Memory B cell (primary cell): ENCODE data around the gene ANXA1.
"Not testable (repeated sequence)": the region's sequence is repeated elsewhere in the genome, so short reads cannot be mapped to it uniquely, and the experiment has no call there.

Experiments
- ATAC-seq: fragments of 150-1000 bp; cut with Tn5 transposase; 2 replicates; pipeline ENCODE4 v1.10.0; 2021; ENCODE audit warnings: low read depth, mild to moderate bottlenecking, moderate library complexity
- DNase-seq, 2 donors: peaks; one replicate each; pipeline ENCODE4 v3.0.0; 2022; ENCODE audit warnings: low spot score in 2 of 2
- H3K27ac Mint-ChIP-seq: one replicate; pipeline ENCODE4 v1.8.0; 2022; ENCODE audit warnings: mild to moderate bottlenecking, moderate library complexity, mixed read lengths
- H3K27me3 Mint-ChIP-seq: one replicate; pipeline ENCODE4 v1.8.0; 2022; ENCODE audit warnings: mixed read lengths
- H3K36me3 Mint-ChIP-seq: one replicate; pipeline ENCODE4 v1.8.0; 2022; ENCODE audit warnings: mild to moderate bottlenecking, mixed read lengths
- H3K4me1 Mint-ChIP-seq: one replicate; pipeline ENCODE4 v1.8.0; 2022; ENCODE audit warnings: mixed read lengths
- H3K4me3 Mint-ChIP-seq: one replicate; pipeline ENCODE4 v1.8.0; 2022; ENCODE audit warnings: mild to moderate bottlenecking, moderate library complexity, mixed read lengths
- H3K9me3 Mint-ChIP-seq: one replicate; pipeline ENCODE4 v1.8.0; 2022; ENCODE audit warnings: mixed read lengths

Gene ANXA1, protein sequence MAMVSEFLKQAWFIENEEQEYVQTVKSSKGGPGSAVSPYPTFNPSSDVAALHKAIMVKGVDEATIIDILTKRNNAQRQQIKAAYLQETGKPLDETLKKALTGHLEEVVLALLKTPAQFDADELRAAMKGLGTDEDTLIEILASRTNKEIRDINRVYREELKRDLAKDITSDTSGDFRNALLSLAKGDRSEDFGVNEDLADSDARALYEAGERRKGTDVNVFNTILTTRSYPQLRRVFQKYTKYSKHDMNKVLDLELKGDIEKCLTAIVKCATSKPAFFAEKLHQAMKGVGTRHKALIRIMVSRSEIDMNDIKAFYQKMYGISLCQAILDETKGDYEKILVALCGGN

DNA sequence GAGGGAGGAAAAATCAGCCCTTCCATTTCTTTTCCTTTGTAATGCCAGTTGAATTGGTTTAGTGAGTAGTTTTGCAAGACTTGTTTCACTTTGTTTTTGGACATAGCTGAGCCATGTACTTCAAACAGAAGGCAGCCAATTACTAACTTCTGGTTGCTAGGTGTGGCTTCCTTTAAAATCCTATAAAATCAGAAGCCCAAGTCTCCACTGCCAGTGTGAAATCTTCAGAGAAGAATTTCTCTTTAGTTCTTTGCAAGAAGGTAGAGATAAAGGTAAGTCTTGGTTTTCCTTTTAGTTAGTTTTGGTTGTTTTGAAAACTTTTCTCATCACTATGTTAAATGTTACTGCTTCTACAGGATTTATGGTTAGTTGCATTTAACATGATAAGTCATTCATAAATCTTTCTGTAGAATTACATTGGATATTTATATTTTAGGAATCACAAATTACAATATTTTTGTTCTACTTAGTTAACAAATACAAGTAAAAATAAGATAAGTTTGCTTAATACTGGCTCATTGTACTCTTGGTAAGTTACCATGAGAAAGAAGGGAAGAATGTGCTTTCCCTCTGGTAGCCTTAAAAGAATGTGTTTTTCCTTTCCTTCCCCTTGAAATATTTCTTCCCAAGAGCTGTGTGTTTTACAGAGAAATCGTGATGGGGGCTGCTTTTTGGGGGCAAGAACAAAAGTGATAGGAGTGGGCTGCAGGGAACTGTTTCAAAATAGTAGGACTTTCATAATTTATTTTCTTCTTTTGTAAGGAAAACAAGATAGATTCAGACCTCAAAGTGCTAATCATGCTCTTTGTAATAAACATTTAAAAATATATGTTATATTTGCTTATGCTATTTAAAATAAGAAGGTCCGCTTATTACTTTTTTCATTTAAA is at the start of gene ANXA1:
Gene ANXA1, plus strand, starts transcription at position 213 of the 890 bp plus-strand sequence. CDS start 6,671 bp downstream, outside the sequence.
- Mint-ChIP-seq H3K27ac (no peak within 1 kb of the TSS), H3K27me3 (peaks cover 2% of the 10 kb centered on the region), H3K36me3 (no peaks in the 10 kb centered on the region), H3K9me3 (peaks cover 1% of the 10 kb centered on the region), H3K4me3 (no peak within 1 kb of the TSS), H3K4me1 (peaks cover 5% of the 10 kb centered on the region)
- DNase-seq: no peak
- no peak for ATAC-seq

DNA sequence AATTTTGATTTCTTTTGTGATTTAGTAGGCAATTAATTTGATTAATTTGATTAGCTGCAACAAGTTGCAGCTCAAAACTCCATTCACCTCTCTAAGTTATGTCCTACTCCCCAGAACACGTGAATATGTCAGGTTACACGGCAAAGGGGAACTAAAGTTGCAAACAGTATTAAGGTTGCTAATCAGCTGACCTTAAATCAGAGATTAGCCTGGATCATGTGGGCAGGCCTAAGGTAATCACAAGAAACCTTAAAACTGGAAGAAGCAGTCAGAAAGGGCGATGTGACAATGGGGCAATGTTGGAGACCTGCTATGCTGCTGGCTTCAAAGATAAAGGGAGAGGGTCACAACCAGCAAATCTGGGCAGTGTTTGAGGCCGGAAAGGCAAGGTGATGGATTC is 47.3 kb upstream of the ANXA1 start:
- Mint-ChIP-seq H3K4me1 (no peaks in the 10 kb centered on the region), H3K27ac (no peak overlapping the region), H3K4me3 (no peak overlapping the region), H3K27me3 (peaks cover 5% of the 10 kb centered on the region), H3K36me3 (no peaks in the 10 kb centered on the region), H3K9me3 (peaks cover 2% of the 10 kb centered on the region)
- ATAC-seq (no peak), DNase-seq (no peak)

DNA sequence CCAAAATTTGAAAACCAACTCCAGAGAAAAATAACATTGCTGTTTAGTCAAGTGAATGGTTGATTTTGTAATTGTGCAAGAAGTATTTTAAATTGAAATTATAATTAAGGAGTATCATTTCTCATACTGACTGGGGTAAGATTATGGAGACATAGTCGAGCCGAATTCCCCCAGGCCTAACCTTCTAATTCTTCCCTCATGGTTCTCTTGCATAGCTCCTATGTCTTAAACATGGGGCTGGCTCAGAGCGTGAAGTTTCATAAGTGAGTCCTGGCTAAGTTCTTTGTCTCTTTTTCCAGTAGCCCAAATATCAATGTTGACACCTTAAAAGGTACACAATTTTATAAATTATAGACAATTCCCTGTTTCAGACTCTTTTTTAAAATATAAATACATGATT is 46.7 kb upstream of the ANXA1 start:
- no peaks in the 10 kb centered on the region for H3K36me3 Mint-ChIP-seq
- no peak for DNase-seq
- H3K27ac Mint-ChIP-seq: no peak overlapping the region
- peaks cover 5% of the 10 kb centered on the region for H3K27me3 Mint-ChIP-seq
- no peak overlapping the region for H3K4me3 Mint-ChIP-seq
- peaks cover 2% of the 10 kb centered on the region for H3K9me3 Mint-ChIP-seq
- no peaks in the 10 kb centered on the region for H3K4me1 Mint-ChIP-seq
- no peak for ATAC-seq

DNA sequence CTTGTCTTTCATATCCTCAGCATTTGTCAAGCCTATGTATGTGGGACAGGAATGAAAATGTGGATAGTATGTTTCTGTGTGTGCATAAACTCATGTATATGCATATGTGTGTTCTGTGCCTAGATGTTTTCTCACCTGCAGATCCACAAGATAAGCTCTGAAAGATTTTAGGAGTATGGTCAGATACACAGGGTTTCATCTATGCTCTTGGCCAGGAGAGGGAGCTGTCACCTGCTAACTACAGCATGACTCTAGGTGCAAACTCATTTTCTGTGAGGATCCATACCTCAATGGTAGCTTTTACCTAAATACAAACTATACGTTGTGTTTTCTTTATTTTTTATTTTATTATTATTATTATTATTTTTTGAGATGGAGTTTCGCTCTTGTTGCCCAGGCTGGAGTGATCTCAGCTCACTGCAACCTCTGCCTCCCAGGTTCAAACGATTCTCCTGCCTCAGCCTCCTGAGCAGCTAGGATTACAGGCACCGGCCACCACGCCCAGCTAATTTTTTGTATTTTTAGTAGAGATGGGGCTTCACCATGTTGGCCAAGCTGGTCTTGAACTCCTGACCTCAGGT is 44.1 kb upstream of the ANXA1 start:
- H3K27ac Mint-ChIP-seq, H3K4me1 Mint-ChIP-seq, H3K36me3 Mint-ChIP-seq, H3K27me3 Mint-ChIP-seq, H3K9me3 Mint-ChIP-seq, H3K4me3 Mint-ChIP-seq: not testable (repeated sequence)
- peak; percentile 31 for ATAC-seq
- DNase-seq: peak in 1 of 2 donors; percentile 11

DNA sequence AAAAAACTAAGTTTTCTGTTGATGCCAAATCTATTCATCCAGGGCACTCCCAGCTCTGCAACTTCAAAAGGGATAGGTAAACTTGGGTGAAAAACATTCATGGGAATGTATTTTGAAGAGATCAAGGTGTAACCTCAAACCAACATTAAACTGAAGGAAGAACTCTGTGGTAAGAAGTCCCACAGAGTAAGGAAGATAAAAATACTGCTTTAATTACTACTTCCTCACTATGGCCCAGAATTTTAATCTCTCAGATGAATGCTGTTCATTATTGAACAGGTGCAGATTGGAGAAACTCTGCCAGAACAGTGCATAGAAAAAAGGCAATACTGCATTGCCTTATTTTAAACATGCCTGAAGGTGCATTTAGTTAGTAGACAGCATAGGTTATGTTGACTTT is 37.6 kb upstream of the ANXA1 start:
- Mint-ChIP-seq H3K4me3 (no peak overlapping the region), H3K27me3 (no peaks in the 10 kb centered on the region), H3K9me3 (no peaks in the 10 kb centered on the region), H3K27ac (no peak overlapping the region), H3K36me3 (no peaks in the 10 kb centered on the region), H3K4me1 (no peaks in the 10 kb centered on the region)
- ATAC-seq (no peak), DNase-seq (no peak)

DNA sequence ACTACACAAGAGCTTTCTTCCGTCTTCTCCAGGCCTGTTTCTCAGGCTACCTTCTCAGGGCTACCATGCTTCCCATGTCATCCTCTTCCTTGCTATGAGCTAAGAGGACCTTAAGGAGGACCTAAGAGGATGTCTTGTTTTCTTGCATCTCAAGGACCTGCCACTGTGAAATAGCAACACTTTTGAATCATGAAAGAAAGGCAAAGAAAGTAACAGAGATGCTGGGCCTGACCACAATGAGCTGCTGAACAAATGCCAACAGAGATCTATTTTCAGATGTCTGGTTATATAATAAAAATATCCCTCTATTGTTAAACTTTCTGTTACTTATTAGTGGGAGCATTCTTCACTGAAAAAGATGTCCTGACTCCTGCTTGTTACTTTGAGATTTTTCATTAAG is 36.7 kb upstream of the ANXA1 start:
- no peaks in the 10 kb centered on the region for H3K9me3 Mint-ChIP-seq
- H3K27ac Mint-ChIP-seq: no peak overlapping the region
- no peak overlapping the region for H3K4me3 Mint-ChIP-seq
- H3K36me3 Mint-ChIP-seq: no peaks in the 10 kb centered on the region
- no peak for DNase-seq
- H3K27me3 Mint-ChIP-seq: peaks cover 1% of the 10 kb centered on the region
- H3K4me1 Mint-ChIP-seq: no peaks in the 10 kb centered on the region
- ATAC-seq: no peak

DNA sequence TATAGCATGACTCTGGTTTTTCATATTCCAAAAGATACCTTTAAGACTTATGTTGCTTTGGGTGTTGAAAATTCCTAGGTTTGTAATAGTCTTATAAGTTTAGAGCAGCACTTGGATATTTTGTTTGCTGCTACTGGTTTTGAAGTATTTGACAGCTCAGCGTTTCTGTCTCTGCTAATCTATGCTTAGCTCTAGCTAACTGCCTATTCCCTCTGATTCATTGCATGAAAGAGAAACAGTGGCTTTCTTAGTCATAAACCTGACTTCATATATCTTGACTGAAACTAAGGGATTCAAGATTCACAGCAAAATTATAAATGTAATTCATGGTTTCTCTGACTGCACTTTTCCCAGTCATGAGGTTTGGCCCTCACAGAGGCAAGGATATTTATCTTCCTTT is 35.6 kb upstream of the ANXA1 start:
- Mint-ChIP-seq H3K9me3 (no peaks in the 10 kb centered on the region), H3K36me3 (no peaks in the 10 kb centered on the region), H3K4me1 (no peaks in the 10 kb centered on the region), H3K4me3 (no peak overlapping the region), H3K27me3 (peaks cover 3% of the 10 kb centered on the region), H3K27ac (no peak overlapping the region)
- no peak for DNase-seq
- ATAC-seq: no peak

GRCh38 chr9:73116880-73117279 is 34.8 kb upstream of the ANXA1 start:
- H3K27me3 Mint-ChIP-seq: peaks cover 3% of the 10 kb centered on the region
- no peaks in the 10 kb centered on the region for H3K4me1 Mint-ChIP-seq
- no peak overlapping the region for H3K4me3 Mint-ChIP-seq
- DNase-seq (no peak), ATAC-seq (no peak)
- no peaks in the 10 kb centered on the region for H3K9me3 Mint-ChIP-seq
- H3K36me3 Mint-ChIP-seq: no peaks in the 10 kb centered on the region
- H3K27ac Mint-ChIP-seq: no peak overlapping the region

DNA sequence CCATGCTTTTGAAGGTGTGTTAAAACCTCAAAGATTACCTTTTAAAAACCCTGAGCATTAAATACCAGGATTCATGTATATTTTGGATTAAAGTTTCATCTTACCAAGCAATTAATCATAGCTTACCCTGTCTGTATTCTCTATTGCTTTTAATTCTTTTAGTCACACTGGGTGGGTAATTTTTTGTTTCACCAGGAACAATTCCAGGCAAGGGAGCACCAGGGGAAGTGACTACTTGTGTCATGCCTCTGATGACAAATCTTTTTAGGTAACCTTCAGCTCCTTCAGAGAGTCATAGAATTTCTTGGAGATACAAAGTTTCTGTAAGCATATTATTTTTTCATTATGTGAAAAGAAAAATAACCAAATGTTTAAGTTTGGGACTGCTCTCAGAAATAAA is 33.4 kb upstream of the ANXA1 start:
- Mint-ChIP-seq H3K9me3 (no peaks in the 10 kb centered on the region), H3K36me3 (no peaks in the 10 kb centered on the region), H3K27me3 (peaks cover 3% of the 10 kb centered on the region), H3K4me1 (no peaks in the 10 kb centered on the region), H3K27ac (no peak overlapping the region), H3K4me3 (no peak overlapping the region)
- DNase-seq (no peak), ATAC-seq (no peak)

- Mint-ChIP-seq H3K36me3 (no peaks in the 10 kb centered on the region), H3K9me3 (no peaks in the 10 kb centered on the region), H3K27me3 (peaks cover 3% of the 10 kb centered on the region), H3K4me3 (no peak overlapping the region), H3K4me1 (no peaks in the 10 kb centered on the region), H3K27ac (no peak overlapping the region)
- no peak for DNase-seq
- ATAC-seq: no peak
Observed at GRCh38 chr9:73118898-73119554, 32.6 kb upstream of the ANXA1 start.

GRCh38 chr9:73121375-73121935 is 30.2 kb upstream of the ANXA1 start:
- no peak for ATAC-seq
- Mint-ChIP-seq H3K4me1 (no peaks in the 10 kb centered on the region), H3K9me3 (no peaks in the 10 kb centered on the region), H3K36me3 (no peaks in the 10 kb centered on the region), H3K27me3 (peaks cover 5% of the 10 kb centered on the region), H3K27ac (no peak overlapping the region), H3K4me3 (no peak overlapping the region)
- no peak for DNase-seq

- no peaks in the 10 kb centered on the region for H3K36me3 Mint-ChIP-seq
- no peaks in the 10 kb centered on the region for H3K9me3 Mint-ChIP-seq
- no peak for ATAC-seq
- H3K4me3 Mint-ChIP-seq: no peak overlapping the region
- peaks cover 1% of the 10 kb centered on the region for H3K27me3 Mint-ChIP-seq
- no peak for DNase-seq
- H3K4me1 Mint-ChIP-seq: no peaks in the 10 kb centered on the region
- no peak overlapping the region for H3K27ac Mint-ChIP-seq
Observed at GRCh38 chr9:73125651-73126050, 26.0 kb upstream of the ANXA1 start.

- peaks cover 2% of the 10 kb centered on the region for H3K4me1 Mint-ChIP-seq
- no peaks in the 10 kb centered on the region for H3K36me3 Mint-ChIP-seq
- no peak overlapping the region for H3K4me3 Mint-ChIP-seq
- peak overlapping the region; percentile 6 for H3K27ac Mint-ChIP-seq
- peaks cover 1% of the 10 kb centered on the region for H3K27me3 Mint-ChIP-seq
- DNase-seq (no peak), ATAC-seq (no peak)
- H3K9me3 Mint-ChIP-seq: no peaks in the 10 kb centered on the region
Observed at GRCh38 chr9:73129941-73130685, 21.6 kb upstream of the ANXA1 start.
